ENCODE measurements around the gene FBXL17.

Gene FBXL17

DNA sequence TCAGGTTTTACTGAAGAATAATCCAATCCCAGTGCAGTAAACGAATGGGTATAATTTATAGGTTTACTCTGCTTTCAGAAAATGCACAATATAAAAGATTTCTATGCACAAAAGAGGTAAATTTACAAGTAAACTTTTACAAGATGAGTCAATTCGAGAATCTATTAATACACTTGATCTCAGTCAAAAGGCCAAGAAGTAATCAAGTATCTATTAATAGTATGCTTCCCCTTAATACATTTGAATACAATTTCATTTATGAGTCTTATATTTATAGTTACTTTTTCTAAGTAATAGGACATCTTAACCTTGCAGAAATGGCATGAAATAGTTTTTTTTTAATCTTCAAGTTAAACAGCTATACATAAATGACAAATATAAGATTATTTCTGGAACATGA is 355.9 kb downstream of the FBXL17 start:
- TF ChIP-seq TAF1 (IDR thresholded peaks at IDR 0.05; ENCODE audit: borderline replicate concordance, insufficient read depth, low read length): no peak
- TF ChIP-seq FOXP2 (optimal IDR thresholded peaks at IDR 0.05; ENCODE audit: borderline replicate concordance, extremely low read depth, extremely low read length, insufficient read depth): no peak
- TF ChIP-seq, protein P1, sequence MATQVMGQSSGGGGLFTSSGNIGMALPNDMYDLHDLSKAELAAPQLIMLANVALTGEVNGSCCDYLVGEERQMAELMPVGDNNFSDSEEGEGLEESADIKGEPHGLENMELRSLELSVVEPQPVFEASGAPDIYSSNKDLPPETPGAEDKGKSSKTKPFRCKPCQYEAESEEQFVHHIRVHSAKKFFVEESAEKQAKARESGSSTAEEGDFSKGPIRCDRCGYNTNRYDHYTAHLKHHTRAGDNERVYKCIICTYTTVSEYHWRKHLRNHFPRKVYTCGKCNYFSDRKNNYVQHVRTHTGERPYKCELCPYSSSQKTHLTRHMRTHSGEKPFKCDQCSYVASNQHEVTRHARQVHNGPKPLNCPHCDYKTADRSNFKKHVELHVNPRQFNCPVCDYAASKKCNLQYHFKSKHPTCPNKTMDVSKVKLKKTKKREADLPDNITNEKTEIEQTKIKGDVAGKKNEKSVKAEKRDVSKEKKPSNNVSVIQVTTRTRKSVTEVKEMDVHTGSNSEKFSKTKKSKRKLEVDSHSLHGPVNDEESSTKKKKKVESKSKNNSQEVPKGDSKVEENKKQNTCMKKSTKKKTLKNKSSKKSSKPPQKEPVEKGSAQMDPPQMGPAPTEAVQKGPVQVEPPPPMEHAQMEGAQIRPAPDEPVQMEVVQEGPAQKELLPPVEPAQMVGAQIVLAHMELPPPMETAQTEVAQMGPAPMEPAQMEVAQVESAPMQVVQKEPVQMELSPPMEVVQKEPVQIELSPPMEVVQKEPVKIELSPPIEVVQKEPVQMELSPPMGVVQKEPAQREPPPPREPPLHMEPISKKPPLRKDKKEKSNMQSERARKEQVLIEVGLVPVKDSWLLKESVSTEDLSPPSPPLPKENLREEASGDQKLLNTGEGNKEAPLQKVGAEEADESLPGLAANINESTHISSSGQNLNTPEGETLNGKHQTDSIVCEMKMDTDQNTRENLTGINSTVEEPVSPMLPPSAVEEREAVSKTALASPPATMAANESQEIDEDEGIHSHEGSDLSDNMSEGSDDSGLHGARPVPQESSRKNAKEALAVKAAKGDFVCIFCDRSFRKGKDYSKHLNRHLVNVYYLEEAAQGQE (IDR thresholded peaks at IDR 0.05; ENCODE audit: insufficient read depth in 1 of 2, low read depth in 2 of 2, low read length in 2 of 2): no peak
- TF ChIP-seq POLR2AphosphoS5 (IDR thresholded peaks at IDR 0.05; ENCODE audit: low read depth, low read length): no peak
- TF ChIP-seq SIN3A (IDR thresholded peaks at IDR 0.05; ENCODE audit: borderline replicate concordance, insufficient read depth, low read length): no peak

DNA sequence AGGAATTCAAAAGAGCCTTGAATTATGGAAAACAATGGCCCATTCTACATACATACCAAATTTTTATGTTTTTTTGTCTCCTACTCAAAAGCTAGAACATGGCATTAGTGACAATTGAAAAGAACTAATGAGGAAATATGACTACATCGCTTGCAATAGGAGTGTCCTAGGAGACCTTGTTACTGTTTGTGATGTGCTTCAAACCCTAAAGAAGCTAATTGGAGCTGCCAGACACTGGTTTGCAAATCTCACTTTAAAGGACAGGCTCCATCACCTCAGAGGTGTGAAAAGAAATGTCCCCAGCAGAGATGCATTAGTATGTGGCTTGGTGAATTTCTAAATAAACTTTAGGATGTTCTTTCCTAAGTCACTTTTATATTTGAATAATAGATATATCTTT is 356.9 kb downstream of the FBXL17 start:
- TF ChIP-seq POLR2AphosphoS5 (IDR thresholded peaks at IDR 0.05; ENCODE audit: low read depth, low read length) (no peak), SIN3A (IDR thresholded peaks at IDR 0.05; ENCODE audit: borderline replicate concordance, insufficient read depth, low read length) (no peak), FOXP2 (optimal IDR thresholded peaks at IDR 0.05; ENCODE audit: borderline replicate concordance, extremely low read depth, extremely low read length, insufficient read depth) (no peak), TAF1 (IDR thresholded peaks at IDR 0.05; ENCODE audit: borderline replicate concordance, insufficient read depth, low read length) (no peak)
- TF ChIP-seq, protein P1 (IDR thresholded peaks at IDR 0.05; ENCODE audit: insufficient read depth in 1 of 2, low read depth in 2 of 2, low read length in 2 of 2): no peak

DNA sequence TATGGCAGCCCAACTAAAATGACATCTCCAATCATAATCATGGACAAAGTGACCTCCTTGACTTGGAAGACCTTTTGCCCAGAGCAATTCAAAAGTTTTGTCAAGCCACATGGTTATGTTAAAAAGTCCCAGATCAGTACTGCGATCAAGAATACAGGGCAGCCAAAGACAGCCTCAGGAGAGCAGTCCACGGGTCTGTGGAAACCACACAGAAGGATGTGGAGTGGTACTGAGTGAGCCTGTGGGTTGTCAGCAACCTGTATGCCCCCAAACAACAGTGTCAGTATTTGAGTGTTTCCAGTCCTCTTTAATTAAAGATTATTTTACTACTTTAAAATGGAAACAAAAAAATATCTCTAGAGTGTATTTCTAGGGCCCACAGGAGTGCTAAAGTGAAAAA is 365.8 kb downstream of the FBXL17 start:
- TF ChIP-seq SIN3A (IDR thresholded peaks at IDR 0.05; ENCODE audit: borderline replicate concordance, insufficient read depth, low read length) (no peak), POLR2AphosphoS5 (IDR thresholded peaks at IDR 0.05; ENCODE audit: low read depth, low read length) (no peak), FOXP2 (optimal IDR thresholded peaks at IDR 0.05; ENCODE audit: borderline replicate concordance, extremely low read depth, extremely low read length, insufficient read depth) (no peak), TAF1 (IDR thresholded peaks at IDR 0.05; ENCODE audit: borderline replicate concordance, insufficient read depth, low read length) (no peak)
- TF ChIP-seq, protein P1 (IDR thresholded peaks at IDR 0.05; ENCODE audit: insufficient read depth in 1 of 2, low read depth in 2 of 2, low read length in 2 of 2): no peak

DNA sequence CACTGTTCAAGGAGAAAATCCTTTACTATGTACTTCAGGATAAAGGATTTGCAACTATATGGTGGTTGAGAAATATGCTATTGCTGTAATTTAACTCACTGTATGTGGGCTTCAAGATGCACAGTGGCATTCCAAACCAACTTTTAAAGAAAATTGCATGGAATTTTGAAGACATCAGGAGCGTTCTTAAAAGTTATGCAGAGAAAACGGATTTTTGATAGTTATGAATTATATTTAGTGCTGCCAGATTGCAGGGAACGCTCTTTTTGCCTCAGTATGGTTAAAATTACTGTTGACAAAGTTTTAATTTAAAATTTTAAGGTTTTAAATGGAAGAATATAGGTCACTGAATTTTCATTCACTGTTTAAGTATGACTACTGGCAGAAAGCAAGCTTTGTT is 375.1 kb downstream of the FBXL17 start:
- TF ChIP-seq SIN3A (IDR thresholded peaks at IDR 0.05; ENCODE audit: borderline replicate concordance, insufficient read depth, low read length) (no peak), POLR2AphosphoS5 (IDR thresholded peaks at IDR 0.05; ENCODE audit: low read depth, low read length) (no peak), FOXP2 (optimal IDR thresholded peaks at IDR 0.05; ENCODE audit: borderline replicate concordance, extremely low read depth, extremely low read length, insufficient read depth) (no peak), TAF1 (IDR thresholded peaks at IDR 0.05; ENCODE audit: borderline replicate concordance, insufficient read depth, low read length) (no peak)
- TF ChIP-seq, protein P1 (IDR thresholded peaks at IDR 0.05; ENCODE audit: insufficient read depth in 1 of 2, low read depth in 2 of 2, low read length in 2 of 2): no peak

DNA sequence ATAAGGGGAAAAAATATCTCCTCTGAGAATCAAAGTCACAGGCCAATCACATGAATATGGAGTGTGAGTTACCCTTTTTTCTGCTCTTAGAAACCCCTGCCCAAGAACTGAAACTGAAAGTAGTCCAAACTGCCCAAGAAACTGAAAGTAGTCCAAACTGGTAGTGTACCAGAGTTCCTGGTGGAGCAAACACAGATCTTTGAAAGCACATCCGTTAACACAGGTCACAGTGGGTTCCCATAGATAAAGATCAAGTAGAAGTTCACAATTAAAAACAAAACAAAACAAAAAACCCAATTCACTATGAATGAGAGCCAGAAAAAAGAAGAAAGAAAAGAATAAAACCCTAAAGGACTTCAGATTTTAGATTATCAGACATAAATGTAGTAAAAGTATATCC is 378.7 kb downstream of the FBXL17 start:
- TF ChIP-seq FOXP2 (optimal IDR thresholded peaks at IDR 0.05; ENCODE audit: borderline replicate concordance, extremely low read depth, extremely low read length, insufficient read depth) (no peak), SIN3A (IDR thresholded peaks at IDR 0.05; ENCODE audit: borderline replicate concordance, insufficient read depth, low read length) (no peak), POLR2AphosphoS5 (IDR thresholded peaks at IDR 0.05; ENCODE audit: low read depth, low read length) (no peak), TAF1 (IDR thresholded peaks at IDR 0.05; ENCODE audit: borderline replicate concordance, insufficient read depth, low read length) (no peak)
- TF ChIP-seq, protein P1 (IDR thresholded peaks at IDR 0.05; ENCODE audit: insufficient read depth in 1 of 2, low read depth in 2 of 2, low read length in 2 of 2): no peak
